Neutrophil (primary cell): ENCODE data around the gene SPN.
"Not testable (repeated sequence)": the region's sequence is repeated elsewhere in the genome, so short reads cannot be mapped to it uniquely, and the experiment has no call there.

Experiments used
- H3K27ac ChIP-seq: fragments of 200-600 bp; sonication (generic); 2 replicates; pipeline ENCODE4 v1.5.1; 2016; ENCODE audit warnings: mild to moderate bottlenecking, moderate library complexity
- H3K27me3 ChIP-seq: fragments of 200-600 bp; sonication (generic); 2 replicates; pipeline ENCODE4 v1.6.0; 2016; ENCODE audit warnings: mild to moderate bottlenecking
- H3K36me3 ChIP-seq: fragments of 200-600 bp; sonication (generic); 2 replicates; pipeline ENCODE4 v1.5.1; 2017
- H3K4me1 ChIP-seq, 2 experiments: fragments of 200-600 bp in 1 of 2; sonication (generic) in 1 of 2; 1 replicate in 1 of 2; 2 replicates in 1 of 2; pipeline versions ENCODE4 v1.5.1 to v1.6.1; 2013 to 2016; ENCODE audit warnings: low read depth in 1 of 2, low read length in 1 of 2, mild to moderate bottlenecking in 1 of 2, moderate library complexity in 1 of 2; ENCODE audit not compliant: control insufficient read depth in 1 of 2, insufficient read depth in 1 of 2
- H3K4me3 ChIP-seq, 2 experiments: fragments of 200-600 bp in 1 of 2; sonication (generic) in 1 of 2; 1 replicate in 1 of 2; 2 replicates in 1 of 2; pipeline ENCODE4 v1.5.1; 2013 to 2016; ENCODE audit warnings: low read depth in 1 of 2, low read length in 1 of 2, mild to moderate bottlenecking in 1 of 2, moderate library complexity in 1 of 2
- H3K9me3 ChIP-seq: fragments of 200-600 bp; sonication (generic); 2 replicates; pipeline ENCODE4 v1.5.1; 2016
- TF ChIP-seq, protein P1 (sequence below): fragments of 200-600 bp; sonication (generic); IDR thresholded peaks from 2 replicates; pipeline ENCODE4 v1.5.1; 2016; ENCODE audit warnings: antibody characterized with exemption

SPN gene

DNA sequence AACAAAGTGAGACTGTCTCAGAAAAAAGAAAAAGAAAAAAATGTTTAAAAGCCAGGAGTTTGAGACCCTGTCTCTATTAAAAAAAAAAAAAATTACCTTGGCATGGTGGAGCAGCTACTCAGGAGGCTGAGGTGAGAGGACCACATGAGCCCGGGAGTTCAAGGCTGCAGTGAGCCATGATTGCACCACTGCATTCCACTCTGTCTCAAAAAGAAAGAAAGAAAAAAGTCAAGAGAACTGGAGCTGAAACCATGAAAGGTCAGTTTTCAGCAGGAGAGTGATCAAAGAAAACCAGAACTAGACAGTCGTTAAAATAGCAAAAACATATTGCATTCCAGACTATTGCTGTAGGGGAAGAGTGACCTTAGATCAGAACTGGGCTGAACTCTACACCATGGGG lies 24.7 kb downstream of the SPN start:
- H3K27ac ChIP-seq: no peak overlapping the region
- peaks cover 12% of the 10 kb centered on the region in 2 experiments for H3K4me1 ChIP-seq
- H3K27me3 ChIP-seq: no peaks in the 10 kb centered on the region
- H3K9me3 ChIP-seq: no peaks in the 10 kb centered on the region
- TF ChIP-seq, protein P1, sequence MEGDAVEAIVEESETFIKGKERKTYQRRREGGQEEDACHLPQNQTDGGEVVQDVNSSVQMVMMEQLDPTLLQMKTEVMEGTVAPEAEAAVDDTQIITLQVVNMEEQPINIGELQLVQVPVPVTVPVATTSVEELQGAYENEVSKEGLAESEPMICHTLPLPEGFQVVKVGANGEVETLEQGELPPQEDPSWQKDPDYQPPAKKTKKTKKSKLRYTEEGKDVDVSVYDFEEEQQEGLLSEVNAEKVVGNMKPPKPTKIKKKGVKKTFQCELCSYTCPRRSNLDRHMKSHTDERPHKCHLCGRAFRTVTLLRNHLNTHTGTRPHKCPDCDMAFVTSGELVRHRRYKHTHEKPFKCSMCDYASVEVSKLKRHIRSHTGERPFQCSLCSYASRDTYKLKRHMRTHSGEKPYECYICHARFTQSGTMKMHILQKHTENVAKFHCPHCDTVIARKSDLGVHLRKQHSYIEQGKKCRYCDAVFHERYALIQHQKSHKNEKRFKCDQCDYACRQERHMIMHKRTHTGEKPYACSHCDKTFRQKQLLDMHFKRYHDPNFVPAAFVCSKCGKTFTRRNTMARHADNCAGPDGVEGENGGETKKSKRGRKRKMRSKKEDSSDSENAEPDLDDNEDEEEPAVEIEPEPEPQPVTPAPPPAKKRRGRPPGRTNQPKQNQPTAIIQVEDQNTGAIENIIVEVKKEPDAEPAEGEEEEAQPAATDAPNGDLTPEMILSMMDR: no peak
- no peaks in the 10 kb centered on the region for H3K36me3 ChIP-seq
- H3K4me3 ChIP-seq: no peak overlapping the region

- Histone ChIP-seq H3K4me1 (peaks cover 12% of the 10 kb centered on the region in 2 experiments), H3K4me3 (no peak overlapping the region), H3K27ac (no peak overlapping the region), H3K9me3 (no peaks in the 10 kb centered on the region), H3K36me3 (no peaks in the 10 kb centered on the region), H3K27me3 (no peaks in the 10 kb centered on the region)
- TF ChIP-seq, protein P1: no peak
Observed at GRCh38 chr16:29688172-29688571, 25.1 kb downstream of the SPN start.

DNA sequence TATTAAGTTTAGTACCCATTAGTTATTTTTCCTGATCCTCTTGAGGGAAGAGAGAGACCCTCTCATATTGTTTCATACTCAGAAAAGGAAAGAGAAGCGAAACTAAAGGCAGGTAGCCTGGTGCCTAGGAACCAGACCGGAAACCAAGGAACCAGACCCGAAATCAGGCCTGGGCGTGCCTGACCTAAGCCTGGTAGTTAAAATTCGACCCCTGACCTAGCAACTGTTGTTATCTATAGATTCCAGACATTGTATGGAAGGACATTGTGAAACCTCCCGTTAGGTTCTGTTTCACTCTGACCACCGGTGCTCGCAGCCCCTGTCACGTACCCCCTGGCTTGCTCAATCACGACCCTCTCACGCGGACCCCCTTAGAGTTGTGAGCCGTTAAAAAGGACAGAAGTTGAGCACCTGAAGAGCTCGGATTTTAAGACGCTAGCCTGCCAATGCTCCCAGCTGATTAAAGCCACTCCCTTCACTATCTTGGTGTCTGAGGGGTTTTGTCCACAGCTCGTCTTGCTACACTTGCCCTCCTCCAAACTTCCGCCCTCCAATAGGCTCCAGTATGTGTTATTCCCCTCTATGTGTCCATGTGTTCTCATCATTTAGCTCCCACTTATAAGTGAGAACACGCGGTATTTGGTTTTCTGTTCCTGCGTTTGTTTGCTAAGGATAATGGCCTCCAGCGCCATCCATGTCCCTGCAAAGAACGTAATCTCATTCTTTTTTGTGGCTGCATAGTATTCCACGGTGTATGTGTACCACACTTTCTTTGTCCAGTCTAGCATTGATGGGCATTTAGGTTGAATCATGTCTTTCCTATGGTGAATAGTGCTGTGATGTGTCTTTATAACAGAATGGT lies 26.7 kb downstream of the SPN start:
- H3K9me3 ChIP-seq, H3K36me3 ChIP-seq, H3K27me3 ChIP-seq, H3K27ac ChIP-seq, H3K4me3 ChIP-seq: not testable (repeated sequence)
- H3K4me1 ChIP-seq: peaks cover 12% of the 10 kb centered on the region in 2 experiments

- not testable (repeated sequence) for H3K4me1 ChIP-seq, H3K4me3 ChIP-seq, H3K9me3 ChIP-seq, H3K27me3 ChIP-seq, H3K27ac ChIP-seq, H3K36me3 ChIP-seq
Observed at GRCh38 chr16:29692606-29693005, 29.6 kb downstream of the SPN start.

DNA sequence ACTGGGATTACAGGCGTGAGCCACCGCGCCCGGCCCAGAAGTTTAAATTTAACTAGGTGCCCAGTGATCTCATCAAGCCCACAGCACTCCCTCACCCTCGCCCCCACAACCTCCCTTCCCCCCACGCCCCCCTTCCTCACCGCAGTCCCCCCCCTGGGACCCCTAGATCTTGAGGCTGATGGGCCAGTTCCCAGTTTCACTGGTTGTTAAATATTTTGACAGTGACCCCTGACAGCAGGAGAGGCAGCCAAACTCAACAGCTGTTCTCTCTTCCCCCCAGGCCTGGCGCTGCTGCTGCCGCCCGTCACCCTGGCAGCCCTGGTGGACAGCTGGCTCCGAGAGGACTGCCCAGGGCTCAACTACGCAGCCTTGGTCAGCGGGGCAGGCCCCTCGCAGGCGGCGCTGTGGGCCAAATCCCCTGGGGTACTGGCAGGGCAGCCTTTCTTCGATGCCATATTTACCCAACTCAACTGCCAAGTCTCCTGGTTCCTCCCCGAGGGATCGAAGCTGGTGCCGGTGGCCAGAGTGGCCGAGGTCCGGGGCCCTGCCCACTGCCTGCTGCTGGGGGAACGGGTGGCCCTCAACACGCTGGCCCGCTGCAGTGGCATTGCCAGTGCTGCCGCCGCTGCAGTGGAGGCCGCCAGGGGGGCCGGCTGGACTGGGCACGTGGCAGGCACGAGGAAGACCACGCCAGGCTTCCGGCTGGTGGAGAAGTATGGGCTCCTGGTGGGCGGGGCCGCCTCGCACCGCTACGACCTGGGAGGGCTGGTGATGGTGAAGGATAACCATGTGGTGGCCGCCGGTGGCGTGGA lies 31.5 kb downstream of the SPN start:
- H3K27ac ChIP-seq: no peak overlapping the region
- no peak overlapping the region for H3K4me3 ChIP-seq
- H3K27me3 ChIP-seq: no peaks in the 10 kb centered on the region

GRCh38 chr16:29695675-29696074 lies 32.6 kb downstream of the SPN start:
- H3K27ac ChIP-seq, H3K9me3 ChIP-seq: not testable (repeated sequence)

More for the DNA sequence above, 31.5 kb downstream of the SPN start:
- Histone ChIP-seq H3K9me3 (no peaks in the 10 kb centered on the region), H3K36me3 (no peaks in the 10 kb centered on the region), H3K4me1 (peaks cover 4 to 5% of the 10 kb centered on the region in 2 experiments)
- TF ChIP-seq, protein P1: no peak

GRCh38 chr16:29696881-29697331 lies 33.9 kb downstream of the SPN start:
- TF ChIP-seq, protein P1: no peak
- H3K9me3 ChIP-seq: no peaks in the 10 kb centered on the region
- H3K27me3 ChIP-seq: peaks cover 9% of the 10 kb centered on the region
- no peak overlapping the region for H3K4me3 ChIP-seq
- H3K4me1 ChIP-seq: peaks cover 4 to 6% of the 10 kb centered on the region in 2 experiments
- H3K36me3 ChIP-seq: no peaks in the 10 kb centered on the region
- H3K27ac ChIP-seq: no peak overlapping the region

More at GRCh38 chr16:29695675-29696074, 32.6 kb downstream of the SPN start:
- not testable (repeated sequence) for H3K27me3 ChIP-seq, H3K4me1 ChIP-seq, H3K36me3 ChIP-seq, H3K4me3 ChIP-seq
